ENCODE results near the gene USP24. TPM values are rescaled to one million over a fixed set of nuclear protein-coding genes. Genes with fewer than 3 reads are reported as not detected.
"Not testable (repeated sequence)": the region's sequence is repeated elsewhere in the genome, so short reads cannot be mapped to it uniquely, and the experiment has no call there.

Gene USP24
- total and polyA plus RNA-seq, 11 donors, result 13.9 to 53.7 (median 35.4) TPM

DNA sequence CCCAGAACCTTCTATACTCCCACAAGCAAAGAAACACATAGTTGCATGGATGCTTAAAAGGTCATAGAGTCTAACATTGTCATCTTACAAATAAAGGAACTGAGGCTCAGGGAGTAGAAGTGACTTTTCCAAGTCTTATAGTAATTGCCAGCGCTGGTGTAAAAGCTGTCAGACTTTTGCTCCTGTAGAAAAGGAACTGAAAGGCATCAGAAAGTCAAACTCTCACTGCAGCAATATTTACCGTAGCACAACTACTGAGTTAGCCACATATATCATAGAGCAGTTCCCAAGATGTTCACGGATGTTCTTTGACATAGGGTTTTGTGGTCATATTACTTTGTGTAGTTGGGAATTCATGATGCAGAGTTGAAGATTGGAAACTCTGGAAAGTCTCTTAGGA is 16.6 kb upstream of the USP24 start:
- WGBS, 4 donors, result 90 to 95% (median 91%) methylated on average over 3 of the region's 3 CpGs
- no peaks in the 10 kb centered on the region for H3K27me3 ChIP-seq
- no peak for TF ChIP-seq POLR2A (IDR thresholded peaks at IDR 0.05)
- no peak for TF ChIP-seq CTCF (IDR thresholded peaks at IDR 0.05)
- peaks cover 0 to 12% (median 0%) of the 10 kb centered on the region in 12 donors for H3K4me1 ChIP-seq
- intact Hi-C loops (cut with DNase I), result no loop called here
- no peak overlapping the region for H3K4me3 ChIP-seq
- ATAC-seq (no peak), DNase-seq (no peak)
- H3K27ac ChIP-seq, result no peak overlapping the region
- H3K9me3 ChIP-seq, result peaks cover 0 to 11% (median 6%) of the 10 kb centered on the region in 12 donors
- no peaks in the 10 kb centered on the region for H3K36me3 ChIP-seq

GRCh38 chr1:55230659-55231058 is 15.5 kb upstream of the USP24 start:
- Histone ChIP-seq H3K27me3 (no peaks in the 10 kb centered on the region), H3K4me3 (no peak overlapping the region), H3K36me3 (no peaks in the 10 kb centered on the region), H3K9me3 (peaks cover 0 to 11% (median 6%) of the 10 kb centered on the region in 12 donors), H3K4me1 (peaks cover 0 to 12% (median 0%) of the 10 kb centered on the region in 12 donors), H3K27ac (peak overlapping the region; percentile 17 to 80 (median 70))
- WGBS, 4 donors, result 50 to 59% (median 57%) methylated on average over 3 of the region's 3 CpGs
- no peak for DNase-seq
- TF ChIP-seq CTCF (IDR thresholded peaks at IDR 0.05) (no peak), POLR2A (IDR thresholded peaks at IDR 0.05) (no peak)
- intact Hi-C loops (cut with DNase I), result no loop called here
- peak; percentile 64 to 96 (median 88) for ATAC-seq

GRCh38 chr1:55229726-55230125 is 14.6 kb upstream of the USP24 start:
- peaks cover 0 to 12% (median 0%) of the 10 kb centered on the region in 12 donors for H3K4me1 ChIP-seq
- H3K27ac ChIP-seq, result peak overlapping the region in 8 of 12 donors; percentile 60 to 78 (median 71)
- intact Hi-C loops (cut with DNase I); DNase-seq; H3K36me3 ChIP-seq; H3K4me3 ChIP-seq; H3K27me3 ChIP-seq: not testable (repeated sequence)
- ATAC-seq, result peak in 1 of 4 donors; percentile 16
- H3K9me3 ChIP-seq, result peaks cover 0 to 11% (median 6%) of the 10 kb centered on the region in 12 donors
- 85 to 96% (median 95%) methylated on average over 4 of the region's 4 CpGs for WGBS, 4 donors

GRCh38 chr1:55225228-55225627 is 10.1 kb upstream of the USP24 start:
- peaks cover 0 to 11% (median 6%) of the 10 kb centered on the region in 12 donors for H3K9me3 ChIP-seq
- no peak for TF ChIP-seq CTCF (IDR thresholded peaks at IDR 0.05)
- no peak for TF ChIP-seq POLR2A (IDR thresholded peaks at IDR 0.05)
- intact Hi-C loops (cut with DNase I), result no loop called here
- WGBS, 4 donors, result 52 to 70% (median 60%) methylated on average over 1 of the region's 1 CpG
- H3K4me1 ChIP-seq, result peaks cover 0 to 6% (median 0%) of the 10 kb centered on the region in 12 donors
- H3K4me3 ChIP-seq, result no peak overlapping the region
- no peaks in the 10 kb centered on the region for H3K36me3 ChIP-seq
- DNase-seq, result no peak
- no peak overlapping the region for H3K27ac ChIP-seq
- ATAC-seq, result no peak
- no peaks in the 10 kb centered on the region for H3K27me3 ChIP-seq

GRCh38 chr1:55224729-55225128 is 9.6 kb upstream of the USP24 start:
- 92 to 96% (median 94%) methylated on average over 1 of the region's 1 CpG for WGBS, 4 donors
- intact Hi-C loops (cut with DNase I), result no loop called here
- no peak overlapping the region for H3K4me3 ChIP-seq
- H3K9me3 ChIP-seq, result peaks cover 0 to 11% (median 6%) of the 10 kb centered on the region in 12 donors
- H3K4me1 ChIP-seq, result peaks cover 0 to under 1% (median 0%) of the 10 kb centered on the region in 12 donors
- no peak for DNase-seq
- no peak for TF ChIP-seq POLR2A (IDR thresholded peaks at IDR 0.05)
- TF ChIP-seq CTCF (IDR thresholded peaks at IDR 0.05), result no peak
- no peak overlapping the region for H3K27ac ChIP-seq
- no peaks in the 10 kb centered on the region for H3K27me3 ChIP-seq
- ATAC-seq, result no peak
- H3K36me3 ChIP-seq, result no peaks in the 10 kb centered on the region
